Mesothelial cell of epicardium (in vitro differentiated cells): ENCODE measurements around the gene PCDHB16. TPM values are rescaled to one million over a fixed set of nuclear protein-coding genes. Genes with fewer than 3 reads are reported as not detected.
A peak's percentile ranks its signal among the peaks of the same experiment; 100 is the strongest.
"Not testable (repeated sequence)": the region's sequence is repeated elsewhere in the genome, so short reads cannot be mapped to it uniquely, and the experiment has no call there.

Experiments
- DNase-seq, 2 experiments: peaks; one replicate each; pipeline ENCODE4 v3.0.0; 2021; ENCODE audit warnings: low spot score in 2 of 2; ENCODE audit not compliant: unreplicated experiment in 2 of 2
- H3K27ac Mint-ChIP-seq: 2 replicates; pipeline ENCODE4 v1.8.0; 2021; ENCODE audit warnings: mixed read lengths
- H3K27me3 Mint-ChIP-seq: 2 replicates; pipeline ENCODE4 v1.8.0; 2021; ENCODE audit warnings: low read depth, mixed read lengths
- H3K36me3 Mint-ChIP-seq: 2 replicates; pipeline ENCODE4 v1.8.0; 2021; ENCODE audit warnings: mixed read lengths
- H3K4me1 Mint-ChIP-seq: 2 replicates; pipeline ENCODE4 v1.8.0; 2021; ENCODE audit warnings: mixed read lengths
- H3K4me3 Mint-ChIP-seq: 2 replicates; pipeline ENCODE4 v1.8.0; 2021; ENCODE audit warnings: mild to moderate bottlenecking, moderate library complexity, mixed read lengths
- H3K9me3 Mint-ChIP-seq: 2 replicates; pipeline ENCODE4 v1.8.0; 2021; ENCODE audit warnings: mixed read lengths
- CTCF ChIP-seq: fragments of 200-600 bp; sonication (generic); IDR thresholded peaks from one replicate; pipeline ENCODE4 v1.5.0; 2021; ENCODE audit warnings: antibody characterized with exemption; ENCODE audit not compliant: unreplicated experiment
- total RNA-seq: library from RNA; stranded (reverse); gene quantifications from 3 replicates; pipeline ENCODE4 v1.2.1, GENCODE V29; 2021

The PCDHB16 gene
- total RNA-seq, 1 donor from 2014 or later = 24.4 TPM

GRCh38 chr5:141150224-141150992, 31.8 kb upstream of the PCDHB16 start:
- H3K4me3 Mint-ChIP-seq = no peak overlapping the region

GRCh38 chr5:141150993-141151325, 31.2 kb upstream of the PCDHB16 start:
- Mint-ChIP-seq H3K27ac (no peak overlapping the region), H3K4me1 (no peaks in the 10 kb centered on the region), H3K4me3 (no peak overlapping the region), H3K27me3 (peaks cover 1% of the 10 kb centered on the region), H3K9me3 (peaks cover 55% of the 10 kb centered on the region), H3K36me3 (peaks cover 45% of the 10 kb centered on the region)
- DNase-seq = no peak
- TF ChIP-seq CTCF = no peak

More at GRCh38 chr5:141150224-141150992, 31.8 kb upstream of the PCDHB16 start:
- Mint-ChIP-seq H3K27me3 (peaks cover 2% of the 10 kb centered on the region), H3K36me3 (peaks cover 43% of the 10 kb centered on the region), H3K4me1 (no peaks in the 10 kb centered on the region), H3K9me3 (peaks cover 56% of the 10 kb centered on the region), H3K27ac (no peak overlapping the region)
- no peak for TF ChIP-seq CTCF
- no peak for DNase-seq

- H3K4me3 Mint-ChIP-seq, H3K27me3 Mint-ChIP-seq, DNase-seq, H3K27ac Mint-ChIP-seq, H3K4me1 Mint-ChIP-seq: not testable (repeated sequence)
- Mint-ChIP-seq H3K9me3 (peaks cover 55% of the 10 kb centered on the region), H3K36me3 (peaks cover 47% of the 10 kb centered on the region)
Measured at GRCh38 chr5:141151632-141152031, 30.6 kb upstream of the PCDHB16 start.

- DNase-seq, H3K4me1 Mint-ChIP-seq, H3K27me3 Mint-ChIP-seq, H3K4me3 Mint-ChIP-seq, H3K27ac Mint-ChIP-seq: not testable (repeated sequence)
- peaks cover 58% of the 10 kb centered on the region for H3K9me3 Mint-ChIP-seq
- peaks cover 51% of the 10 kb centered on the region for H3K36me3 Mint-ChIP-seq
Measured at GRCh38 chr5:141152096-141152495, 30.1 kb upstream of the PCDHB16 start.

- H3K36me3 Mint-ChIP-seq = peaks cover 41% of the 10 kb centered on the region
- peak; percentile 32 for TF ChIP-seq CTCF
- DNase-seq = no peak
- peaks cover 42% of the 10 kb centered on the region for H3K9me3 Mint-ChIP-seq
- no peaks in the 10 kb centered on the region for H3K4me1 Mint-ChIP-seq
- H3K27ac Mint-ChIP-seq = no peak overlapping the region
- H3K27me3 Mint-ChIP-seq = no peaks in the 10 kb centered on the region
- H3K4me3 Mint-ChIP-seq = no peak overlapping the region
Measured at GRCh38 chr5:141155540-141156374, 26.4 kb upstream of the PCDHB16 start.

- H3K36me3 Mint-ChIP-seq = peaks cover 32% of the 10 kb centered on the region
- H3K27me3 Mint-ChIP-seq, H3K4me1 Mint-ChIP-seq, DNase-seq, H3K27ac Mint-ChIP-seq, H3K4me3 Mint-ChIP-seq: not testable (repeated sequence)
- peaks cover 45% of the 10 kb centered on the region for H3K9me3 Mint-ChIP-seq
Measured at GRCh38 chr5:141157356-141157755, 24.8 kb upstream of the PCDHB16 start.

GRCh38 chr5:141157901-141158300, 24.3 kb upstream of the PCDHB16 start:
- H3K4me1 Mint-ChIP-seq, DNase-seq, H3K27me3 Mint-ChIP-seq, H3K27ac Mint-ChIP-seq, H3K4me3 Mint-ChIP-seq: not testable (repeated sequence)
- Mint-ChIP-seq H3K9me3 (peaks cover 44% of the 10 kb centered on the region), H3K36me3 (peaks cover 28% of the 10 kb centered on the region)
